Urothelium cell line (cell line): Measurements from ENCODE around the gene NOTCH1.

Source experiments
- DNase-seq: peaks from one replicate; pipeline ENCODE4 v3.0.0; 2011; ENCODE audit warnings: low spot score, mixed read lengths
- FAIRE-seq: peaks from 2 replicates; lab custom pipeline; 2011; peaks lifted over from hg19 to GRCh38; lab: Jason Lieb, UNC

The NOTCH1 gene

GRCh38 chr9:136487672-136488071 is 58.2 kb downstream of the NOTCH1 start:
- no peak for DNase-seq
- FAIRE-seq: no peak

- FAIRE-seq (no peak), DNase-seq (no peak)
Observed at GRCh38 chr9:136486823-136487620, 58.8 kb downstream of the NOTCH1 start.

- FAIRE-seq: no peak
- DNase-seq: no peak
Observed at GRCh38 chr9:136486131-136486530, 59.7 kb downstream of the NOTCH1 start.

GRCh38 chr9:136485049-136486045 is 60.5 kb downstream of the NOTCH1 start:
- FAIRE-seq (no peak), DNase-seq (peak; percentile 78)

- no peak for FAIRE-seq
- DNase-seq: no peak
Observed at GRCh38 chr9:136484153-136485048, 61.4 kb downstream of the NOTCH1 start.

- no peak for FAIRE-seq
- peak; percentile 98 for DNase-seq
Observed at GRCh38 chr9:136483589-136484152, 62.2 kb downstream of the NOTCH1 start.

- FAIRE-seq: peak; percentile 77
- peak; percentile 98 for DNase-seq
Observed at GRCh38 chr9:136482793-136483588, 62.9 kb downstream of the NOTCH1 start, which contains the start of gene SEC16A. Gene SEC16A, minus strand, starts transcription at chr9:136483040. Its CDS starts 5,425 bp downstream, at chr9:136477615.

GRCh38 chr9:136482046-136482792 is 63.6 kb downstream of the NOTCH1 start:
- no peak for DNase-seq

GRCh38 chr9:136481558-136481957 is 64.3 kb downstream of the NOTCH1 start:
- DNase-seq: no peak

More at GRCh38 chr9:136482046-136482792, 63.6 kb downstream of the NOTCH1 start:
- FAIRE-seq: no peak

GRCh38 chr9:136476369-136477150 is 69.3 kb downstream of the NOTCH1 start:
- DNase-seq: no peak
- no peak for FAIRE-seq

More at GRCh38 chr9:136481558-136481957, 64.3 kb downstream of the NOTCH1 start:
- FAIRE-seq: no peak

- FAIRE-seq (no peak), DNase-seq (no peak)
Observed at GRCh38 chr9:136474974-136475865, 70.6 kb downstream of the NOTCH1 start.

GRCh38 chr9:136474021-136474640 is 71.7 kb downstream of the NOTCH1 start:
- no peak for DNase-seq
- no peak for FAIRE-seq

- DNase-seq: no peak
- no peak for FAIRE-seq
Observed at GRCh38 chr9:136473354-136473721, 72.5 kb downstream of the NOTCH1 start.

- DNase-seq (no peak), FAIRE-seq (no peak)
Observed at GRCh38 chr9:136472640-136473353, 73.1 kb downstream of the NOTCH1 start.

GRCh38 chr9:136471802-136472487 is 73.9 kb downstream of the NOTCH1 start:
- DNase-seq (no peak), FAIRE-seq (no peak)
